H1 (cell line): ENCODE measurements around the gene CX3CL1. TPM values are rescaled to one million over a fixed set of nuclear protein-coding genes. Genes with fewer than 3 reads are reported as not detected.

Source experiments
- BCL11A ChIP-seq, 2 experiments: IDR thresholded peaks; one replicate each; pipeline ENCODE4 v1.6.1; 2011; ENCODE audit warnings: low read depth in 2 of 2, low read length in 2 of 2, mild to moderate bottlenecking in 2 of 2
- CHD1 ChIP-seq: IDR thresholded peaks from 2 replicates; pipeline ENCODE4 v1.6.1; 2012; ENCODE audit warnings: low read depth, low read length, improper control_type of control experiment
- CHD7 ChIP-seq: fragments of 300-600 bp; sonication (generic); IDR thresholded peaks from 2 replicates; pipeline ENCODE4 v1.7.1; 2012; ENCODE audit warnings: low read length, moderate library complexity, mild to moderate bottlenecking, inconsistent platforms; ENCODE audit not compliant: insufficient replicate concordance
- JUND ChIP-seq: IDR thresholded peaks from 2 replicates; pipeline ENCODE4 v1.6.1; 2011; ENCODE audit warnings: mild to moderate bottlenecking, improper control_type of control experiment, low read length
- KDM5A ChIP-seq: fragments of 200-600 bp; IDR thresholded peaks from 2 replicates; pipeline ENCODE4 v1.7.1; 2012; ENCODE audit warnings: mild to moderate bottlenecking, low read length, inconsistent platforms, mixed read lengths
- POU5F1 ChIP-seq: IDR thresholded peaks from 2 replicates; pipeline ENCODE4 v1.6.1; 2011; ENCODE audit warnings: low read depth, mild to moderate bottlenecking, low read length, moderate library complexity
- RFX5 ChIP-seq: IDR thresholded peaks from 2 replicates; pipeline ENCODE4 v1.6.1; 2011; ENCODE audit warnings: low read depth, low read length, improper control_type of control experiment, borderline replicate concordance
- SP2 ChIP-seq: IDR thresholded peaks from 2 replicates; pipeline ENCODE4 v1.6.1; 2012; ENCODE audit warnings: mild to moderate bottlenecking, low read length, inconsistent platforms
- TAF1 ChIP-seq: IDR thresholded peaks from 2 replicates; pipeline ENCODE4 v1.6.1; 2011; ENCODE audit warnings: mild to moderate bottlenecking, low read depth, low read length
- TEAD4 ChIP-seq: IDR thresholded peaks from 2 replicates; pipeline ENCODE4 v1.6.1; 2012; ENCODE audit warnings: low read depth, low read length, inconsistent platforms, mixed read lengths
- YY1 ChIP-seq: IDR thresholded peaks from 2 replicates; pipeline ENCODE4 v1.6.1; 2011; ENCODE audit warnings: low read depth, mild to moderate bottlenecking, low read length
- polyA plus RNA-seq, 7 experiments: library from polyadenylated mRNA; depleted of rRNA in 3 of 7; stranded (reverse) in 5 of 7; unstranded in 2 of 7; fragments of >200 nt in 5 of 7; fragments of 200-250 nt in 2 of 7; gene quantifications; 1 replicate in 5 of 7; 2 replicates in 1 of 7; 4 replicates in 1 of 7; pipeline versions ENCODE4 v1.2.1 to v1.2.3, GENCODE V29; 2011 to 2013; ENCODE audit warnings: missing spikeins in 2 of 7, mixed read lengths in 2 of 7
- total RNA-seq: library from RNA; stranded (reverse); fragmentation: NEBNext Ultra II Directional; extraction: Animal tissue kit (Norgen Biotek cat#: 25700); gene quantifications from 2 replicates; pipeline ENCODE4 v1.2.1, GENCODE V29; 2021

CX3CL1 gene
- total and polyA plus RNA-seq, 2 of the 8 experiments (the other 6 are each of a cell fraction or from before 2014, with no cell fraction given): 1.4 to 3.0 TPM

- TF ChIP-seq CHD7: no peak
- no peak for TF ChIP-seq POU5F1
- TF ChIP-seq RFX5: no peak
- TF ChIP-seq TEAD4: no peak
- TF ChIP-seq TAF1: no peak
- no peak for TF ChIP-seq YY1
- no peak for TF ChIP-seq JUND
- no peak for TF ChIP-seq CHD1
- no peak for TF ChIP-seq BCL11A (IDR thresholded peaks at IDR 0.05; ENCODE audit: low read depth in 2 of 2, low read length in 2 of 2)
- TF ChIP-seq SP2: no peak
- TF ChIP-seq KDM5A: no peak
These were observed 26.6 kb upstream of the CX3CL1 start (continued) for GRCh38 chr16:57345666-57346204.
